ENCODE measurements around the gene CCL17. TPM values are rescaled to one million over a fixed set of nuclear protein-coding genes. Genes with fewer than 3 reads are reported as not detected.

Gene CCL17
- total and polyA plus RNA-seq, 10 of the 15 experiments (the other 5 are each of a cell fraction or from before 2014, with no cell fraction given): 1.2 to 84.9 (median 34.2) TPM

- TF ChIP-seq, protein P1, sequence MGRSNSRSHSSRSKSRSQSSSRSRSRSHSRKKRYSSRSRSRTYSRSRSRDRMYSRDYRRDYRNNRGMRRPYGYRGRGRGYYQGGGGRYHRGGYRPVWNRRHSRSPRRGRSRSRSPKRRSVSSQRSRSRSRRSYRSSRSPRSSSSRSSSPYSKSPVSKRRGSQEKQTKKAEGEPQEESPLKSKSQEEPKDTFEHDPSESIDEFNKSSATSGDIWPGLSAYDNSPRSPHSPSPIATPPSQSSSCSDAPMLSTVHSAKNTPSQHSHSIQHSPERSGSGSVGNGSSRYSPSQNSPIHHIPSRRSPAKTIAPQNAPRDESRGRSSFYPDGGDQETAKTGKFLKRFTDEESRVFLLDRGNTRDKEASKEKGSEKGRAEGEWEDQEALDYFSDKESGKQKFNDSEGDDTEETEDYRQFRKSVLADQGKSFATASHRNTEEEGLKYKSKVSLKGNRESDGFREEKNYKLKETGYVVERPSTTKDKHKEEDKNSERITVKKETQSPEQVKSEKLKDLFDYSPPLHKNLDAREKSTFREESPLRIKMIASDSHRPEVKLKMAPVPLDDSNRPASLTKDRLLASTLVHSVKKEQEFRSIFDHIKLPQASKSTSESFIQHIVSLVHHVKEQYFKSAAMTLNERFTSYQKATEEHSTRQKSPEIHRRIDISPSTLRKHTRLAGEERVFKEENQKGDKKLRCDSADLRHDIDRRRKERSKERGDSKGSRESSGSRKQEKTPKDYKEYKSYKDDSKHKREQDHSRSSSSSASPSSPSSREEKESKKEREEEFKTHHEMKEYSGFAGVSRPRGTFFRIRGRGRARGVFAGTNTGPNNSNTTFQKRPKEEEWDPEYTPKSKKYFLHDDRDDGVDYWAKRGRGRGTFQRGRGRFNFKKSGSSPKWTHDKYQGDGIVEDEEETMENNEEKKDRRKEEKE (IDR thresholded peaks at IDR 0.05): no peak
These were observed 60.0 kb downstream of the CCL17 start (continued) for GRCh38 chr16:57464523-57464922.

Other genes with a start within 250 kb of the CCL17 start
Only the 7 nearest of the 13 such genes appear.
- gene PLLP, start 120.1 kb upstream of the CCL17 start, total RNA-seq (2014; rRNA removed): 0.65 and 0.79 TPM in 2 replicates
- 0.27 and 0.28 TPM in 2 replicates for gene PLLP, start 120.1 kb upstream of the CCL17 start, total RNA-seq (2014; rRNA removed; fragmentation: Illumina TruSeq; extraction: Trizol)
- 0.77 and 1.3 TPM in 2 replicates for gene PLLP, start 120.1 kb upstream of the CCL17 start, total RNA-seq (2021)
- 4.5 and 5.8 TPM in 2 replicates for gene PLLP, start 120.1 kb upstream of the CCL17 start, polyA plus RNA-seq (2011; rRNA removed)
- gene PLLP, start 120.1 kb upstream of the CCL17 start, polyA plus RNA-seq (2014; fragmentation: Illumina TruSeq; extraction: Trizol): 0.44 and 0.54 TPM in 2 replicates
- gene PLLP, start 120.1 kb upstream of the CCL17 start, polyA plus RNA-seq (2014; fragmentation: Nextera tagmentation; extraction: Ambion mirVana): under 1 TPM; 0.23 to 0.49 TPM
- 1.2 TPM in 2 replicates for gene PLLP, start 120.1 kb upstream of the CCL17 start, polyA plus RNA-seq (2014; rRNA removed)
- under 1 TPM; 0.21 to 0.88 TPM for gene PLLP, start 120.1 kb upstream of the CCL17 start, polyA plus RNA-seq (2016; fragmentation: Nextera tagmentation; extraction: Ambion mirVana)
- 114 and 118 TPM in 2 replicates for gene CCL22, start 46.0 kb upstream of the CCL17 start, total RNA-seq (2014; rRNA removed)
- gene CCL22, start 46.0 kb upstream of the CCL17 start, total RNA-seq (2014; rRNA removed; fragmentation: Illumina TruSeq; extraction: Trizol): 132 and 137 TPM in 2 replicates
- gene CCL22, start 46.0 kb upstream of the CCL17 start, total RNA-seq (2021): 704 and 775 TPM in 2 replicates
- 14.5 and 38.0 TPM in 2 replicates for gene CCL22, start 46.0 kb upstream of the CCL17 start, polyA plus RNA-seq (2011; rRNA removed)
- gene CCL22, start 46.0 kb upstream of the CCL17 start, polyA plus RNA-seq (2014; fragmentation: Illumina TruSeq; extraction: Trizol): 508 and 540 TPM in 2 replicates
- 100 to 1,000 TPM; 581 to 591 TPM for gene CCL22, start 46.0 kb upstream of the CCL17 start, polyA plus RNA-seq (2014; fragmentation: Nextera tagmentation; extraction: Ambion mirVana)
- 221 and 240 TPM in 2 replicates for gene CCL22, start 46.0 kb upstream of the CCL17 start, polyA plus RNA-seq (2014; rRNA removed)
- gene CCL22, start 46.0 kb upstream of the CCL17 start, polyA plus RNA-seq (2016; fragmentation: Nextera tagmentation; extraction: Ambion mirVana): 100 to 1,000 TPM; 347 to 350 TPM
- 0.68 and 1.1 TPM in 2 replicates for gene CX3CL1, start 32.3 kb upstream of the CCL17 start, total RNA-seq (2014; rRNA removed)
- gene CX3CL1, start 32.3 kb upstream of the CCL17 start, total RNA-seq (2014; rRNA removed; fragmentation: Illumina TruSeq; extraction: Trizol): 0.31 and 0.41 TPM in 2 replicates
- gene CX3CL1, start 32.3 kb upstream of the CCL17 start, total RNA-seq (2021): 0.77 and 1.2 TPM in 2 replicates
- 0.59 and 1.2 TPM in 2 replicates for gene CX3CL1, start 32.3 kb upstream of the CCL17 start, polyA plus RNA-seq (2011; rRNA removed)
- gene CX3CL1, start 32.3 kb upstream of the CCL17 start, polyA plus RNA-seq (2014; fragmentation: Illumina TruSeq; extraction: Trizol): 0.48 and 0.60 TPM in 2 replicates
- gene CX3CL1, start 32.3 kb upstream of the CCL17 start, polyA plus RNA-seq (2014; fragmentation: Nextera tagmentation; extraction: Ambion mirVana): under 1 TPM; 0.03 to 0.05 TPM
- 0.63 and 1.2 TPM in 2 replicates for gene CX3CL1, start 32.3 kb upstream of the CCL17 start, polyA plus RNA-seq (2014; rRNA removed)
- under 1 TPM; 0.16 to 0.18 TPM for gene CX3CL1, start 32.3 kb upstream of the CCL17 start, polyA plus RNA-seq (2016; fragmentation: Nextera tagmentation; extraction: Ambion mirVana)
- gene CIAPIN1, start 42.6 kb downstream of the CCL17 start, total RNA-seq (2014; rRNA removed): 54.3 and 55.0 TPM in 2 replicates
- gene CIAPIN1, start 42.6 kb downstream of the CCL17 start, total RNA-seq (2014; rRNA removed; fragmentation: Illumina TruSeq; extraction: Trizol): 43.0 and 46.2 TPM in 2 replicates
- gene CIAPIN1, start 42.6 kb downstream of the CCL17 start, total RNA-seq (2021): 51.4 and 53.3 TPM in 2 replicates
- 42.0 and 50.0 TPM in 2 replicates for gene CIAPIN1, start 42.6 kb downstream of the CCL17 start, polyA plus RNA-seq (2011; rRNA removed)
- gene CIAPIN1, start 42.6 kb downstream of the CCL17 start, polyA plus RNA-seq (2014; fragmentation: Illumina TruSeq; extraction: Trizol): 53.6 and 59.0 TPM in 2 replicates
- 100 to 1,000 TPM; 118 to 150 TPM for gene CIAPIN1, start 42.6 kb downstream of the CCL17 start, polyA plus RNA-seq (2014; fragmentation: Nextera tagmentation; extraction: Ambion mirVana)
- 44.8 and 52.7 TPM in 2 replicates for gene CIAPIN1, start 42.6 kb downstream of the CCL17 start, polyA plus RNA-seq (2014; rRNA removed)
- gene CIAPIN1, start 42.6 kb downstream of the CCL17 start, polyA plus RNA-seq (2016; fragmentation: Nextera tagmentation; extraction: Ambion mirVana): 10 to 100 TPM; 90.9 to 92.2 TPM
- gene COQ9, start 42.7 kb downstream of the CCL17 start, total RNA-seq (2014; rRNA removed): 50.3 and 51.3 TPM in 2 replicates
- gene COQ9, start 42.7 kb downstream of the CCL17 start, total RNA-seq (2014; rRNA removed; fragmentation: Illumina TruSeq; extraction: Trizol): 40.1 and 43.0 TPM in 2 replicates
- 35.2 and 42.7 TPM in 2 replicates for gene COQ9, start 42.7 kb downstream of the CCL17 start, total RNA-seq (2021)
- 52.6 and 64.7 TPM in 2 replicates for gene COQ9, start 42.7 kb downstream of the CCL17 start, polyA plus RNA-seq (2011; rRNA removed)
- gene COQ9, start 42.7 kb downstream of the CCL17 start, polyA plus RNA-seq (2014; fragmentation: Illumina TruSeq; extraction: Trizol): 55.9 and 56.5 TPM in 2 replicates
- gene COQ9, start 42.7 kb downstream of the CCL17 start, polyA plus RNA-seq (2014; fragmentation: Nextera tagmentation; extraction: Ambion mirVana): 10 to 100 TPM; 24.1 to 32.7 TPM
- 48.9 and 57.9 TPM in 2 replicates for gene COQ9, start 42.7 kb downstream of the CCL17 start, polyA plus RNA-seq (2014; rRNA removed)
- gene COQ9, start 42.7 kb downstream of the CCL17 start, polyA plus RNA-seq (2016; fragmentation: Nextera tagmentation; extraction: Ambion mirVana): 10 to 100 TPM; 69.7 to 79.7 TPM
- gene POLR2C, start 57.9 kb downstream of the CCL17 start, total RNA-seq (2014; rRNA removed): 78.7 and 88.8 TPM in 2 replicates
- 44.1 and 45.0 TPM in 2 replicates for gene POLR2C, start 57.9 kb downstream of the CCL17 start, total RNA-seq (2014; rRNA removed; fragmentation: Illumina TruSeq; extraction: Trizol)
- gene POLR2C, start 57.9 kb downstream of the CCL17 start, total RNA-seq (2021): 45.0 and 46.5 TPM in 2 replicates
- gene POLR2C, start 57.9 kb downstream of the CCL17 start, polyA plus RNA-seq (2011; rRNA removed): 60.6 and 93.0 TPM in 2 replicates
- gene POLR2C, start 57.9 kb downstream of the CCL17 start, polyA plus RNA-seq (2014; fragmentation: Illumina TruSeq; extraction: Trizol): 52.2 and 59.5 TPM in 2 replicates
- gene POLR2C, start 57.9 kb downstream of the CCL17 start, polyA plus RNA-seq (2014; fragmentation: Nextera tagmentation; extraction: Ambion mirVana): 10 to 100 TPM; 26.9 to 40.2 TPM
- 70.0 and 77.6 TPM in 2 replicates for gene POLR2C, start 57.9 kb downstream of the CCL17 start, polyA plus RNA-seq (2014; rRNA removed)
- gene POLR2C, start 57.9 kb downstream of the CCL17 start, polyA plus RNA-seq (2016; fragmentation: Nextera tagmentation; extraction: Ambion mirVana): 10 to 100 TPM; 56.6 to 59.0 TPM
- 2.1 and 2.2 TPM in 2 replicates for gene DOK4, start 81.7 kb downstream of the CCL17 start, total RNA-seq (2014; rRNA removed)
- gene DOK4, start 81.7 kb downstream of the CCL17 start, total RNA-seq (2014; rRNA removed; fragmentation: Illumina TruSeq; extraction: Trizol): 1.1 and 1.2 TPM in 2 replicates
- gene DOK4, start 81.7 kb downstream of the CCL17 start, total RNA-seq (2021): 2.9 and 3.0 TPM in 2 replicates
- 4.1 and 7.0 TPM in 2 replicates for gene DOK4, start 81.7 kb downstream of the CCL17 start, polyA plus RNA-seq (2011; rRNA removed)
- gene DOK4, start 81.7 kb downstream of the CCL17 start, polyA plus RNA-seq (2014; fragmentation: Illumina TruSeq; extraction: Trizol): 0.60 and 1.6 TPM in 2 replicates
- gene DOK4, start 81.7 kb downstream of the CCL17 start, polyA plus RNA-seq (2014; fragmentation: Nextera tagmentation; extraction: Ambion mirVana): under 1 TPM in 1 of 2 experiments, not detected in 1; 0.20 TPM
- gene DOK4, start 81.7 kb downstream of the CCL17 start, polyA plus RNA-seq (2014; rRNA removed): 2.4 and 2.9 TPM in 2 replicates
- gene DOK4, start 81.7 kb downstream of the CCL17 start, polyA plus RNA-seq (2016; fragmentation: Nextera tagmentation; extraction: Ambion mirVana): 1 to 10 TPM; 3.4 to 3.6 TPM